GM18502 (cell line): ENCODE measurements around the gene ZNF490.
A peak's percentile ranks its signal among the peaks of the same experiment; 100 is the strongest.
"Not testable (repeated sequence)": the region's sequence is repeated elsewhere in the genome, so short reads cannot be mapped to it uniquely, and the experiment has no call there.

Experiments
- ATAC-seq: cut with Tn5 transposase; IDR thresholded peaks from one replicate; pipeline ENCODE4 v1.9.1; 2021; ENCODE audit warnings: mild to moderate bottlenecking; ENCODE audit not compliant: unreplicated experiment, poor library complexity

The ZNF490 gene

GRCh38 chr19:12610540-12611360, at the start of gene ZNF490, which contains the start of gene ZNF791:
ZNF490 (minus strand) TSS chr19:12610813; CDS start chr19:12610680, 133 bp downstream.
ZNF791 (plus strand) TSS chr19:12610920; CDS start chr19:12611080, 160 bp downstream.
- ATAC-seq: peak; percentile 72

GRCh38 chr19:12657966-12658365, 47.4 kb upstream of the ZNF490 start:
- ATAC-seq: no peak

- ATAC-seq: no peak
Observed at GRCh38 chr19:12656899-12657571, 46.4 kb upstream of the ZNF490 start.

GRCh38 chr19:12655546-12655945, 44.9 kb upstream of the ZNF490 start:
- ATAC-seq: no peak

- ATAC-seq: no peak
Observed at GRCh38 chr19:12652219-12652618, 41.6 kb upstream of the ZNF490 start.

- no peak for ATAC-seq
Observed at GRCh38 chr19:12649941-12650340, 39.3 kb upstream of the ZNF490 start.

GRCh38 chr19:12648088-12648487, 37.5 kb upstream of the ZNF490 start:
- ATAC-seq: no peak

- no peak for ATAC-seq
Observed at GRCh38 chr19:12647490-12648071, 37.0 kb upstream of the ZNF490 start.

- ATAC-seq: no peak
Observed at GRCh38 chr19:12647047-12647446, 36.4 kb upstream of the ZNF490 start.

- ATAC-seq: no peak
Observed at GRCh38 chr19:12646551-12646950, 35.9 kb upstream of the ZNF490 start.

GRCh38 chr19:12643716-12644115, 33.1 kb upstream of the ZNF490 start:
- ATAC-seq: not testable (repeated sequence)

- ATAC-seq: no peak
Observed at GRCh38 chr19:12642506-12642905, 31.9 kb upstream of the ZNF490 start.

- no peak for ATAC-seq
Observed at GRCh38 chr19:12641456-12641855, 30.8 kb upstream of the ZNF490 start.

- no peak for ATAC-seq
Observed at GRCh38 chr19:12639901-12640613, 29.4 kb upstream of the ZNF490 start.

GRCh38 chr19:12638611-12639182, 28.1 kb upstream of the ZNF490 start:
- no peak for ATAC-seq

- ATAC-seq: no peak
Observed at GRCh38 chr19:12636631-12637030, 26.0 kb upstream of the ZNF490 start.

- no peak for ATAC-seq
Observed at GRCh38 chr19:12629215-12629614, 18.6 kb upstream of the ZNF490 start.

- no peak for ATAC-seq
Observed at GRCh38 chr19:12628040-12629022, 17.7 kb upstream of the ZNF490 start.

GRCh38 chr19:12626958-12627357, 16.3 kb upstream of the ZNF490 start:
- ATAC-seq: no peak
